ENCODE results near the gene COL8A1. TPM values are rescaled to one million over a fixed set of nuclear protein-coding genes. Genes with fewer than 3 reads are reported as not detected.

Gene COL8A1
- total RNA-seq, 1 donor from 2014 or later = 30.2 TPM

DNA sequence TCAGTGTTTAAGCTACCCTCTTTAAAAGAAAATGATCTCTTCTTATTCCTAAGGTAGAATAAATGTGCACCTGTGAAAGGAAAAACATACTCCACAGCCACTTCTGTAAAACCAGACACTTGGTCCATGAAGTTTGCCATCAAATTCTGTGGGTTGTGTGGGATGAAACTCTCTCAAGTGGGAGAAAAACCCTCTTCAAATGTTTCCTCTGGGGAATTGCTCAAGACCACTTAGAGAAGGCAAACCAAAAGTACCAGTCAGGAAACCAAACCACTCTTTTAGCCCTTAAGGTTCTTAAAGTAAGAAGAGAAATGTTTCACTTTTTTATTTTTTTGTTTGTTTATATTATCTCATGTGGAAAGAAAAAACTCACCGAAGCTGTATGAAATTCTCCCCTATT is 1.2 kb downstream of the COL8A1 start:
- no peak for DNase-seq (ENCODE audit: low spot score)

- no peak for DNase-seq (ENCODE audit: low spot score)
Measured at GRCh38 chr3:99640214-99640851, 1.9 kb downstream of the COL8A1 start.

- DNase-seq (ENCODE audit: low spot score) = no peak
Measured at GRCh38 chr3:99641480-99641879, 3.1 kb downstream of the COL8A1 start.

- DNase-seq (ENCODE audit: low spot score) = no peak
Measured at GRCh38 chr3:99641982-99642381, 3.6 kb downstream of the COL8A1 start.

DNA sequence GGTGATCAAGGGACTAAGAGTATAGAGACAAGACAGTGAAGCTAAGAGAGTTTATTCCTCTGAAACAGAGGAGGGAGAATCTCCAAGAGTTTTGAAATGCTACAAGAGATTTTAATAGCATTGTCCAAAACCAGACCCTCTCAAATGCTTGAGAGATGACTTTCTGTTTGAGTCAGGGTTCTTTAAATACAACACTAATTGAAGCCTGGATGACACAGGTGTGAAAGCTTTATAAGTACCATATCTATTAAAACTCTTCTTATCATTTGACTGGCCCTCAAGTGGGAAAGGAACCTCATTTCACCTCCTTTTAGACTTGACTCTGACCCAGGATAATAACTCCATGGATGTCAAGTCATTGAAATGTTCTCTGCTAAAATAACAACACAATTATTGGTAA is 5.6 kb downstream of the COL8A1 start:
- DNase-seq (ENCODE audit: low spot score) = no peak

DNA sequence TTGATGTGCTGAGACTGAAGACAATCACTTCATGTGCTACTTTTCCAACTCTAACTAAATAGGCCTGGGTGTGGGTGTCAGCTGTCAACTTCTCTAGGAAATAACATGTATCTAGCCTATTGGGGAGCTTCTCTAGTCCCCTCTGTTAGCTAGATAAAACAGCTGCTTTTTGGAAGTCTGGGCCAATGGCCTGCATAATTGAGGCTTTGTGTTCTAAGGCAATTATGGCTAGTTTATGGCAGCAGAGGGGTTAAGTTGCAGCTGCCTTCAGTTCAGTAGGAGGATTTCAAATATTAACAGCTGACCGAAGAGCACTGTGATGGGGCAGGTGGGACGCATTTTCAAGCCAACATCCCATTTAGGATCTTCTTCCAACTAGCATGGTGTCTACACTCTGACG is 6.4 kb downstream of the COL8A1 start:
- no peak for DNase-seq (ENCODE audit: low spot score)

GRCh38 chr3:99645277-99646106 is 7.1 kb downstream of the COL8A1 start:
- no peak for DNase-seq (ENCODE audit: low spot score)

DNA sequence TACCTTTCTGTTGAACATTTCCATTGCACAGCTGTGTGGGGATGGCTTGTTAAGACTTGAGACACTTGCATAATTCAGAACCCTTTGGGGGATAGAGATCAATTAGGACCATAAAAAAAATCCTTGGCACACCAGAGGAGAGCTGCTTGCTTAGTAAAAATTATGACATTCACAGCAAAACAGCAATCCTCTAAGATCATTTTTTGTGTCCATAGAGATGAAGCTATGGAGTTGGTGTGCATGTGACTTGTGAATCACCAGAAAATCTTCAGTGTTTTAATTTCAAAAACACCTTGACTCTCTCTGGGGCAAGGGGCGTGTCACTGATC is 7.7 kb downstream of the COL8A1 start:
- DNase-seq (ENCODE audit: low spot score) = no peak

DNA sequence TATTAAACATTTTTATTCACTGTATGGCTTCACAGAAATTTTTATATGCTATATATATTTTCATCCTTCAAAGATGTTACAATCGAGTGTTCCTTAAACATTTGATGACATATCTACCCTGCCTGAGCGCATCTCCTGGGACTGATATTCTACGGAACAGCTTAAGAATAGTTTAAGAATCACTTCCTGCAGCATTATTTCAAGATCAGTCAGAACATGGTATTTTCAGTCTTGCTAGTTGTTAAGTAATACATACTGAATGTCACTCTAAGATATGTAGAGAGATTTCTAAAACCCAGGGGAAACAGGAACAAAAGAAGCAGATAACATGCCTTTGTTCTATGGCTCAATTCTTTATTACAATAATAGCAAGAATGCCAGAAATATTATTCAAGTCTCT is 8.7 kb downstream of the COL8A1 start:
- DNase-seq (ENCODE audit: low spot score) = no peak

DNA sequence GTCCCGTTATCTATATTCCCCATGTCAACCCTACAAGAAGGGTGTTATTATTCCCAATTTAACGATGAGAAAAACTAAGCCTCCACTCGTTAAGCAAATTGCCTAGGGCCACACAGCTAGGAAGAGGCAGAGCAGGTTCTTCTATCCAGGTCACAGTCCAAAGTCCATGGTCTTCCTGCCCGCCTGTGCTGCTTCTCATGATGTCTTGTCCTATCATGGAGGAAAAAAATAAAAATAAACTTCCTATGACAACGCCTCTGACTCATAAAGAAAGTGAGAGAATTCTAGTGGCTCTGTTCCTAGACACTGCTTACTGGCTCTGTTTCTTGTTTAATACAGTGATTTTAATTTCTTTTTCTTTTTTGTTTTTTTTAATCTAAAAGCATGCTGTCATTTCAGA is 9.7 kb downstream of the COL8A1 start:
- DNase-seq (ENCODE audit: low spot score) = no peak

DNA sequence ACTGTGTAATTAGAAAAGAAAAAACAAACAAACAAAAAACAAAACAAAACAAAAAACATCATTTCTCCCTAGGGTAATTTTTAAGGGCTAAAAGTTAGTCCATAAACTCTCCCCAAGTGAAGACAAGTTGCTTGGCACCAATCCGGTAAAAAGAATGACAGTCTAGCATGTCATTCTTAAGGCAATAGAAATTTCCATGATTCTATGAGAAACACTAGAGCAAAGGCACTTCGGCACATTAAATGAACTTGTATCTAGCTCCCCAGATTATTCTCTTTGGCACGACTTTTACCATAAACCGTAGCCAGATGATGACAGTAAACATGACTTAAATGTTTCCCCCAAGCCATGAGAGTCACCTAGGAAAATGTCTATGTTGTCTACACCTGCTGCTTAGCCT is 10.1 kb downstream of the COL8A1 start:
- no peak for DNase-seq (ENCODE audit: low spot score)

DNA sequence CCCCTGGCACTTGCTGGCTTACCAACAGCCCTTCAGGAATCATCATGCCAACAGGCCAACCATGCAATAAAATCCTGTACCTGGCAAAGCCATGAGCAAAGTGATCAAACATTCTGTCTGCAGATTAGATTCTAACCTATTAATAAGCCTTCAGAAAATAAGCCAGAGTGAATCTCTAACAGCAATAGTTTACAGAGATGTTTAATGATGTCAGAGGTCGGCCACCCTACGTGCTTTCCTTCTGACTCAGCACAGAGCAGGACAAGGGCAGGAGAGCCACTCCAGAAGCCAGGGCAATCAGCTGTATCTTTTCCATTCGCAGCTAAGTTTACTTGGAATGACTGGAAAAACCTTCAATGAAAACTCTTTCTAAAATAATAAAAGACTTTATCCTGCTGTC is 13.1 kb downstream of the COL8A1 start:
- DNase-seq (ENCODE audit: low spot score) = no peak

GRCh38 chr3:99656624-99657023 is 18.2 kb downstream of the COL8A1 start:
- DNase-seq (ENCODE audit: low spot score) = no peak

DNA sequence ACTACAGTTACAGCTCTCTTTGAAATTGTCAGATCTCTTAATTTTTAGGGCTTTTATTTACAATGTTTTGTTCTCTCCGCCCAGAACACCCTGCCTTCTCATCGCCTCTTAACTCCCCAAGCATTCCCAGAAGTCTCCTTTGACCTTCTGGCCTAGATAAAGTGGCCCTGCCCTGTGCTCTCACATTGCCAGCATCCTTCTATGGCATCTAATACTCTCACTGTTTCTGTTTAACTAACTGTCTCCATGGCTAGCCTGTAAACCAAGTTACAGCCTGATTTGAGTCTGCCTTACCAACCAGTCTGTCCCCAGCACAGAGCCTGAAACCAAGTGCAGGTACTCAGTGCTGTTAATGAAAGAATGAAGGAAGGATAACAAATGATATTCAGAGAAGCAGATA is 19.9 kb downstream of the COL8A1 start:
- no peak for DNase-seq (ENCODE audit: low spot score)

GRCh38 chr3:99659032-99659431 is 20.6 kb downstream of the COL8A1 start:
- DNase-seq (ENCODE audit: low spot score) = no peak

- DNase-seq (ENCODE audit: low spot score) = no peak
Measured at GRCh38 chr3:99659951-99660350, 21.6 kb downstream of the COL8A1 start.

DNA sequence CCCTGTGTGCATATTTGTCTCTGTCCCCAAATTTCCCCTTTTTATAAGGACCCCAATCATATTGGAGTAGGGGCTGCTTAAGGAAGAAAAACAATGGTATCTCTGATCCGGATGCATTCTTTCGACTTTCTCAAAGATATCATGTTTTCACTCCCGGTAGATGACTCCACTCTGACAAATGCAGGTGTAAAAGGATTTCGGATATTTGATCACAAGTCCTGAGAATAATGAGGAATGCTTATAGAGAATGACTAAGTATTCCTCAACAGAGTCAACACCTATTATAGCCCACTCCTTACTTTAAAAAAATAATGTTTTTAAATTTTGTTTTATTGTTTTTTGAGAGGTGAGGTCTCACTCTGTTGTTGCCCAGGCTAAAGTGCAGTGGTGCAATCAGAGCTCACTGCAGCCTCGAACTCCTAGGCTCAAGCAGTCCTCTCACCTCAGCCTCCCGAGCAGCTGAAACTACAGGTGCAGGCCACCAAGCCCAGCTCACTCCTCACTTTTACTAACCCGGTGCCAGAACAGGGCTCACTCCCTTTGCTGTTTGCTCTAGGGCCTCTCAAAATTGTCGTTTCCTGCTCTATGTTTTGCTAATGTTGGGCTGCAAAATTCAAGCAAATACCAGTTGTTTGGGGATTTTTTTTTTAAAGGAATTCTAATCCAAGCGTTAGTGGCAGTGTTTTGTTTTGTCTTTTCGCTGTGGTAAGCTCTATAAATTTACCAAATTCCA is 24.6 kb downstream of the COL8A1 start:
- DNase-seq (ENCODE audit: low spot score) = no peak

GRCh38 chr3:99663977-99664376 is 25.6 kb downstream of the COL8A1 start:
- DNase-seq (ENCODE audit: low spot score) = no peak

- no peak for DNase-seq (ENCODE audit: low spot score)
Measured at GRCh38 chr3:99665017-99665416, 26.6 kb downstream of the COL8A1 start.

- no peak for DNase-seq (ENCODE audit: low spot score)
Measured at GRCh38 chr3:99666201-99666600, 27.8 kb downstream of the COL8A1 start.

DNA sequence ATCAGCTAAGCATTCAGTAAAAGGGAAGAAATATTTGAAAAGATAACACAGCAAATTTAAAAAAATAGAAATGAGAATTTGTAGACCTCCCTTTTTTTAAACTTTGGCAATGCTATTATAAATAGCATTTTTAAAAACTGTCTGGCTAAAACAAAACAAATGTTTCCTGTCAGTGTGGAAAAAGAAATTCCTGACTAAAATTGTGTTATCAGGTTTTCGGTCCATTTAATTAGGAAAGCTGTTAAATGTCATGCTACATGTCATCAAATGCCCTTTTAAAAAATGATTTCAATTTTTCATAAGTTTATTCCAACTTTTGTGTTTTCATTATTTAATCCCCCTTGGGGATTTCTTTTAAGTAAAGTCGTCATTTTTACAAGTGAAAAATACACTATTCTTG is 29.6 kb downstream of the COL8A1 start:
- DNase-seq (ENCODE audit: low spot score) = no peak

DNA sequence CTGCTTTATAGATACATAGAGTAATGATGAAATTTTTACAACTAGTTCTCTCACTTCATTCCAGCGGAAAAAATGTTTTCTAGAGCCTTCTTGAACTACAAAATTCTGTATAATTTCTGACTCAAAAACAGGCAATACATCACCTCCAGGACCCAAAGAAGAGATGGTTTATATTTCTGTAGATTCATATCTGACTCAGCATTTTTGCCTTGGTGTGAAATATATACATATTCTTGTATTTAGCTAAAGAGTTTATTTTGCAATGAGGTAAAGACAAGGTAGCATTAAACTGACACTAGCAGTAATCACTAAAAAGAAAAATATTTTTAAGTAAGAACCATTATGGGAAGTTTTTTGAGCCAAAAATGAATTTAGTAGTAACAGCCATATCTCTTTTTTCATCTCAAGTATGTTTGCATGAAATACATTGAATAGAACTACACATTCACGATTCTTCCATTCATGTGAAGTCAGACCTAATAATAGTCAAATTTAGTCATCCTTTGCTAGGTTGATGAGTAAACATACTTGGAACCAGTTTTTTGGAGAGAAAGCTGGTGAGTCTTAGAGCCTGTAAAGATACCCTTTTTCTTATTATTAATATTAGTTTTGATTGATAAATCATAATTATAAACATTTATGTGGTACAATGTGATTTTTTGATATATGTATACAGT is 31.6 kb downstream of the COL8A1 start:
- no peak for DNase-seq (ENCODE audit: low spot score)

Measured in ureter (tissue), 1 donor.